Small intestine (tissue), 7 donors: ENCODE results near the gene AMOT. TPM values are rescaled to one million over a fixed set of nuclear protein-coding genes. Genes with fewer than 3 reads are reported as not detected.

Experiments used
- DNase-seq, 2 donors: peaks; one replicate each; pipeline versions ENCODE4 v3.0.0 to v3.0.0-alpha.2; 2013
- FAIRE-seq: peaks from 2 replicates; lab custom pipeline; 2012; peaks lifted over from hg19 to GRCh38; lab: Jason Lieb, UNC
- H3K27ac ChIP-seq, 3 donors: one replicate each; pipeline ENCODE4 v1.5.1; 2013; ENCODE audit warnings: low read length in 2 of 3, mild to moderate bottlenecking in 2 of 3, control low read depth in 1 of 3, inconsistent platforms in 1 of 3, low read depth in 1 of 3, moderate library complexity in 1 of 3
- H3K27me3 ChIP-seq, 3 donors: one replicate each; pipeline ENCODE4 v1.6.1; 2013; ENCODE audit warnings: low read length in 3 of 3, inconsistent platforms in 1 of 3; ENCODE audit not compliant: control insufficient read depth in 3 of 3, insufficient read depth in 3 of 3
- H3K36me3 ChIP-seq, 3 donors: one replicate each; pipeline ENCODE4 v1.6.1; 2013; ENCODE audit warnings: low read length in 3 of 3, inconsistent platforms in 1 of 3, low read depth in 1 of 3, mild to moderate bottlenecking in 1 of 3, moderate library complexity in 1 of 3; ENCODE audit not compliant: control insufficient read depth in 3 of 3, insufficient read depth in 2 of 3
- H3K4me1 ChIP-seq, 3 donors: one replicate each; pipeline ENCODE4 v1.6.1; 2013; ENCODE audit warnings: low read length in 2 of 3, inconsistent platforms in 1 of 3, low read depth in 1 of 3, mild to moderate bottlenecking in 1 of 3, moderate library complexity in 1 of 3; ENCODE audit not compliant: control insufficient read depth in 3 of 3, insufficient read depth in 2 of 3
- H3K4me3 ChIP-seq, 3 donors: one replicate each; pipeline ENCODE4 v1.5.1; 2013; ENCODE audit warnings: low read length in 3 of 3, control low read depth in 1 of 3, inconsistent platforms in 1 of 3, low read depth in 1 of 3, mild to moderate bottlenecking in 1 of 3, moderate library complexity in 1 of 3
- H3K9me3 ChIP-seq, 2 donors: one replicate each; pipeline ENCODE4 v1.6.1; 2013; ENCODE audit warnings: low read depth in 1 of 2, low read length in 1 of 2; ENCODE audit not compliant: control insufficient read depth in 2 of 2, insufficient read depth in 1 of 2
- WGBS, 3 donors: extraction: QIAGEN DNeasy Blood & Tissue Kit; methylation state at CpG; one replicate each; pipeline ENCODE4 v1.1.7; 2013; 5-methylcytosine and 5-hydroxymethylcytosine counted together
- polyA plus RNA-seq, 4 donors: library from polyadenylated mRNA; stranded (reverse) in 3 of 4; unstranded in 1 of 4; fragments of 200-250 nt in 3 of 4; fragments of 120-200 nt in 1 of 4; gene quantifications; one replicate each; pipeline versions ENCODE4 v1.2.1 to v1.2.3, GENCODE V29; 2013
- donor health status: healthy with polysubstance abuse.
- donor health status: control.
- donor health status: control.
- donor health status: Bipolar disorder and iron deficiency.
- donor health status: healthy.

AMOT gene
- polyA plus RNA-seq, 4 donors, result 2.4 to 33.7 (median 4.6) TPM

GRCh38 chrX:112837531-112837930 lies 3.1 kb downstream of the AMOT start:
- WGBS, 3 donors, result 56 to 89% (median 67%) methylated on average over 1 of the region's 1 CpG

GRCh38 chrX:112835019-112835418 lies 5.6 kb downstream of the AMOT start:
- WGBS, 3 donors, result 72 to 90% (median 77%) methylated on average over 1 of the region's 1 CpG

More at GRCh38 chrX:112837531-112837930, 3.1 kb downstream of the AMOT start:
- DNase-seq (peak; percentile 39 to 46), FAIRE-seq (no peak)
- Histone ChIP-seq H3K4me3 (no peak overlapping the region), H3K27ac (peak overlapping the region in 1 of 3 donors; percentile 67), H3K36me3 (no peaks in the 10 kb centered on the region), H3K9me3 (no peaks in the 10 kb centered on the region), H3K27me3 (no peaks in the 10 kb centered on the region), H3K4me1 (peaks cover 0 to 22% (median 2%) of the 10 kb centered on the region in 3 donors)

GRCh38 chrX:112834031-112834845 lies 6.4 kb downstream of the AMOT start:
- WGBS, 3 donors, result 51 to 59% (median 52%) methylated on average over 8 of the region's 8 CpGs
- no peaks in the 10 kb centered on the region for H3K27me3 ChIP-seq
- H3K9me3 ChIP-seq, result no peaks in the 10 kb centered on the region
- DNase-seq, result no peak
- no peak for FAIRE-seq
- peak overlapping the region in 1 of 3 donors; percentile 22 for H3K27ac ChIP-seq
- H3K4me1 ChIP-seq, result peaks cover 0 to 26% (median 2%) of the 10 kb centered on the region in 3 donors
- peaks cover 0 to 3% (median 0%) of the 10 kb centered on the region in 3 donors for H3K36me3 ChIP-seq
- H3K4me3 ChIP-seq, result no peak overlapping the region

More at GRCh38 chrX:112835019-112835418, 5.6 kb downstream of the AMOT start:
- FAIRE-seq (no peak), DNase-seq (no peak)
- peaks cover 0 to 3% (median 0%) of the 10 kb centered on the region in 3 donors for H3K36me3 ChIP-seq
- peaks cover 0 to 26% (median 2%) of the 10 kb centered on the region in 3 donors for H3K4me1 ChIP-seq
- no peaks in the 10 kb centered on the region for H3K9me3 ChIP-seq
- H3K27ac ChIP-seq, result no peak overlapping the region
- H3K4me3 ChIP-seq, result no peak overlapping the region
- H3K27me3 ChIP-seq, result no peaks in the 10 kb centered on the region

- H3K4me1 ChIP-seq, result peaks cover 0 to 18% (median 2%) of the 10 kb centered on the region in 3 donors
- 12 to 65% (median 34%) methylated on average over 3 of the region's 3 CpGs for WGBS, 3 donors
- H3K27ac ChIP-seq, result peak overlapping the region in 1 of 3 donors; percentile 66
- H3K4me3 ChIP-seq, result no peak overlapping the region
- FAIRE-seq (no peak), DNase-seq (peak; percentile 82 to 85)
- no peaks in the 10 kb centered on the region for H3K27me3 ChIP-seq
- H3K36me3 ChIP-seq, result peaks cover 0 to 3% (median 0%) of the 10 kb centered on the region in 3 donors
- H3K9me3 ChIP-seq, result no peaks in the 10 kb centered on the region
Measured at GRCh38 chrX:112832481-112833095, 8.0 kb downstream of the AMOT start.

- WGBS, 3 donors, result 68 to 92% (median 85%) methylated on average over 3 of the region's 3 CpGs
- H3K4me3 ChIP-seq, result no peak overlapping the region
- H3K4me1 ChIP-seq, result peaks cover 0 to 16% (median 2%) of the 10 kb centered on the region in 3 donors
- FAIRE-seq (no peak), DNase-seq (no peak)
- H3K27me3 ChIP-seq, result no peaks in the 10 kb centered on the region
- H3K9me3 ChIP-seq, result no peaks in the 10 kb centered on the region
- peaks cover 0 to 3% (median 0%) of the 10 kb centered on the region in 3 donors for H3K36me3 ChIP-seq
- no peak overlapping the region for H3K27ac ChIP-seq
Measured at GRCh38 chrX:112830540-112830939, 10.1 kb downstream of the AMOT start.

DNA sequence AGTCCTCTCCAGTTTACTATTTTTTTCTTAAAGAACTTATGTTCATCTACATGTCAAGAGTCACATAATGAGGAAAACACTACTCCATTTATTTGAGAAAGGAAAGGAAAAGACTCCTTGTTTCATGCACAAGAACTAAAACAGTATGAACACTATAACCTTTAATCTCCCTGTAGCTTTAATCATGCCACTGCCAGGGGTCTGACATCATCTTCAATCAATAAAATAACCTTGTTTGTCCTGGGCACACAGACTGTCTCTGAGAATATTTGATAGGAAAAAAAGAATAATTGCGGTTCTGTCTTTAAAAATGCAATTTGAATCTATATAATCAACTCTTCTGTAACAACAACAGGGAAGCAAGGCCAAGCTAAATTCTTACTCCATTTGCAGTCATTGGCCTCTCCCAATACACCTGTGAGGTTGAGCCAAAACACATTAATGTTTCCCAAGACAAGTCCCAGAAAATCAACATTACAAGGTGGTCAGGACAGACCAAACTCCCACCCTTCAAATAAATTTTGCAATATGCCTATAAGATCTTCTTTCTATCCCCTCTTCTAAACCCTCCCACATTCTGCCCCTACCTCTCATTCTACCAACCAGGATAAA lies 13.2 kb downstream of the AMOT start:
- no peak for DNase-seq
- no peak for FAIRE-seq
- 48 to 64% (median 53%) methylated on average over 1 of the region's 1 CpG for WGBS, 3 donors
- Histone ChIP-seq H3K27me3 (no peaks in the 10 kb centered on the region), H3K9me3 (no peaks in the 10 kb centered on the region), H3K4me1 (peaks cover 0 to 3% (median 0%) of the 10 kb centered on the region in 3 donors), H3K36me3 (peaks cover 0 to 12% (median 0%) of the 10 kb centered on the region in 3 donors), H3K4me3 (no peak overlapping the region), H3K27ac (no peak overlapping the region)

- H3K4me3 ChIP-seq, result no peak overlapping the region
- FAIRE-seq (no peak), DNase-seq (no peak)
- H3K27ac ChIP-seq, result no peak overlapping the region
- no peaks in the 10 kb centered on the region for H3K9me3 ChIP-seq
- no peaks in the 10 kb centered on the region for H3K27me3 ChIP-seq
- H3K4me1 ChIP-seq, result no peaks in the 10 kb centered on the region
- H3K36me3 ChIP-seq, result peaks cover 0 to 18% (median 0%) of the 10 kb centered on the region in 3 donors
Measured at GRCh38 chrX:112826023-112826422, 14.6 kb downstream of the AMOT start.

DNA sequence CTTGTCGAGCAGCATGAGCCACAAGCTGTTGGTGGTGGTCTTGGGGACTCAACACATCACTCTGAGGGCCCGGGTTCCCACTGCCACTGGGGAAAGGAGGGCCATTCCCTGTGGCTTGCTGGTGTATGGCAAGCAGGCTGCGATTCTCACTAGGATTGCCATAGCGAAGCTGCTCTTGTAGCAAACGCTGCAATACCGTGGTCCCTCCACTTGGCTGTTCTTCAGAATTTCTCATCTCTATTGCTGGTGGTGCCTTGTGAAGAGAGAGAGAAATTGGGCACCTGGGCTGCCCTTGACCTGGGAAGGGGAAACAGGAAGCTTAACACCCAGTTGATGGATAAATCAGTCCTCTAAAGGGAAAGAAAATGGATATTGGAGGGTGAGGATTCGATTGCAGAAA lies 17.7 kb downstream of the AMOT start:
- FAIRE-seq, result no peak
- Histone ChIP-seq H3K4me1 (no peaks in the 10 kb centered on the region), H3K9me3 (no peaks in the 10 kb centered on the region), H3K4me3 (no peak overlapping the region), H3K27ac (no peak overlapping the region), H3K27me3 (no peaks in the 10 kb centered on the region), H3K36me3 (peaks cover 0 to 20% (median 0%) of the 10 kb centered on the region in 3 donors)
- 59 to 92% (median 83%) methylated on average over 7 of the region's 7 CpGs for WGBS, 3 donors
- DNase-seq, result no peak
